HEK293T (cell line): ENCODE measurements around the gene SFN.

ENCODE experiments used
- BHLHE40 ChIP-seq: fragments of 450-650 bp; IDR thresholded peaks from 2 replicates; pipeline ENCODE4 v1.6.1; 2016; ENCODE audit warnings: mild to moderate bottlenecking, moderate library complexity, borderline replicate concordance
- ELF4 ChIP-seq: fragments of 450-650 bp; IDR thresholded peaks from 2 replicates; pipeline ENCODE4 v1.6.1; 2017; ENCODE audit warnings: antibody characterized with exemption
- HDGF ChIP-seq: fragments of 450-650 bp; IDR thresholded peaks from 2 replicates; pipeline ENCODE4 v1.6.1; 2017; ENCODE audit warnings: antibody characterized with exemption, borderline replicate concordance
- SP1 ChIP-seq: fragments of 450-650 bp; IDR thresholded peaks from 2 replicates; pipeline ENCODE4 v1.6.1; 2017
- SUZ12 ChIP-seq: fragments of 450-650 bp; IDR thresholded peaks from 2 replicates; pipeline ENCODE4 v1.6.1; 2016; ENCODE audit warnings: mild to moderate bottlenecking
- TARDBP ChIP-seq: fragments of 450-650 bp; IDR thresholded peaks from 2 replicates; pipeline ENCODE4 v1.6.1; 2016
- ZNF384 ChIP-seq: fragments of 450-650 bp; IDR thresholded peaks from 2 replicates; pipeline ENCODE4 v1.6.1; 2016

DNA sequence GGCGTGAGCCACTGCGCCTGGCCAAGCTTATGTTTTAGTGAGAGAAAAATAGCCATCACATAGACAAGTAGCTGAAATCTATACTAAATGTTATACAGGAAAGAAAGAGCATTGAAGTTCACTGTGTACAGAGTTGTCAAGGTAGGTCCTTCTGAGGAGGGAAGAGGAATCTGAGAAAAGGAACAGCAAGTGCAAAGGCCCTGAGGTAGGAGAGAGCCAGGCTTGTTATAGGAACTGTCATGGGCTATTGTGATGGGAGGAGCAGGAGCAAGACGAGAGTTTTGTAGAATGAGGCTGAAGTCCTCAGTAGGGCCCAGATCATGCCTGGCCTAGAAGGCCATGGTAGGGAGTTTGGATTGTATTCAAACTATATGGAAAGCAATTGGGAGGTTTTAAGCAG is 31.9 kb upstream of the SFN start:
- no peak for TF ChIP-seq BHLHE40
- TF ChIP-seq HDGF = no peak
- no peak for TF ChIP-seq SUZ12
- no peak for TF ChIP-seq SP1
- TF ChIP-seq ELF4 = no peak
- no peak for TF ChIP-seq TARDBP
- TF ChIP-seq ZNF384 = no peak
